Measurements from ENCODE around the gene VCAN.

VCAN gene

DNA sequence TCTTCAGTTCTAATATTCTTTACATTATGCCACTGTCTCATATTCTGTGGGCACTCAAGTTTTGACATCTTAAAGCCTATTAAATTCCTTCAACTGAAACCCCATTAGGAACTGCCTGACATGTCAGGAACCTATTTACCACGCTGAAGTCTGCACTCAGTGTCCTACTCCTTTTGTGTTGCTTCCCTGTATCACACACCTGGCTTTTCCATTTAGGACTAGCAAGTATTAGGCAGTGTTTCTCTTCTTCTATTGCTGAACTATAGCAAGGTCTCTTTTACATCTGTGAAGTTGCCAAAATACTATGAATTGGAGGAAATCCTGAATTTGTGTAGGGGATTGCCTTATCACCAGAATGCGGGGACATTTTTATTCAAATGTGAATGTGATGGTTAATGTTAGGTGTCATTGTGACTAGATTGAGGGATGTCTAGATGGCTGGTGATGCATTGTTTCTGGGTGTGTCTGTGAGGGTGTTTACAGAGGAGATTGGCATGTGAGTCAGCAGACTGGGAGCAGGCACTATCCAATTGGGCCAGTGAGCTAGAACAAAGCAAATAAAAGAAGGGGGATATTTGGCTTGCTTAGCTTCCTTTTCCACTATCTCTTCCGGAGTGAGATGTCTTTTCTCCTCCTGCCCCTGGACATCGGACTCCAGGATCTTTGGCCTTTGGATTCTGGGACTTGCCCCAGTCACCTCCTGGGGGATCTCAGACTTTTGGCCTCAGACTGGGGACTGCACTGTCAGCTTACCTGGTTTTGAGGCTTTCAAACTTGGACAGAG lies 21.2 kb upstream of the VCAN start:
- Histone ChIP-seq H3K79me2 (ENCODE audit: low read length) (no peaks in the 10 kb centered on the region), H3K4me1 (ENCODE audit: low read length) (no peaks in the 10 kb centered on the region), H3K4me3 (ENCODE audit: low read length) (no peak overlapping the region), H3K36me3 (replicated peaks; ENCODE audit: insufficient read depth, low read length) (no peaks in the 10 kb centered on the region), H4K20me1 (ENCODE audit: insufficient read depth, low read length) (no peaks in the 10 kb centered on the region), H3F3A (ENCODE audit: insufficient read depth, low read length) (no peaks in the 10 kb centered on the region), H3K9me3 (replicated peaks; ENCODE audit: insufficient read depth, low read length) (no peaks in the 10 kb centered on the region), H3K9ac (ENCODE audit: low read length) (no peak overlapping the region), H3K4me2 (ENCODE audit: low read depth, low read length) (no peak overlapping the region), H3K27me3 (replicated peaks; ENCODE audit: insufficient read depth, low read length) (no peaks in the 10 kb centered on the region), H3K27ac (ENCODE audit: low read length) (no peak overlapping the region), H3K9me2 (replicated peaks; ENCODE audit: insufficient read depth, low read length) (no peaks in the 10 kb centered on the region), H2AFZ (ENCODE audit: low read length) (no peak overlapping the region)
- TF ChIP-seq EZH2 (optimal IDR thresholded peaks at IDR 0.05; ENCODE audit: low read depth, low read length) (no peak), EZH2phosphoT487 (IDR thresholded peaks at IDR 0.05; ENCODE audit: low read length) (no peak), CTCF (IDR thresholded peaks at IDR 0.05; ENCODE audit: low read length) (no peak)
- DNase-seq, result no peak

DNA sequence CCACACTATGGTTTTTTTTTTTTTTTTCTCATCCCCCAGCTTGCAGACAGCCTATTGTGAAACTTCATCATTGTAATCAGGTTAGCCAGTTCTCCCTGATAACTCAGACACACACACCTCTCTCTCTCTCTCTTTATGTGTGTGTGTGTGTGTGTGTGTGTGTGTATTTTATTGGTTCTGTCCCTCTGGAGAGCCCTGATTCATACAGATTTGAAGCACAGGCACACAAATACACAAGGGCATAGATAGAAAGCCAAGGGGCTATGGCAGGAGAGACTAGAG lies 20.6 kb upstream of the VCAN start:
- no peaks in the 10 kb centered on the region for H4K20me1 ChIP-seq (ENCODE audit: insufficient read depth, low read length)
- DNase-seq, result no peak
- no peaks in the 10 kb centered on the region for H3F3A ChIP-seq (ENCODE audit: insufficient read depth, low read length)
- H3K27ac ChIP-seq (ENCODE audit: low read length), result no peak overlapping the region
- no peak for TF ChIP-seq EZH2 (optimal IDR thresholded peaks at IDR 0.05; ENCODE audit: low read depth, low read length)
- no peak for TF ChIP-seq CTCF (IDR thresholded peaks at IDR 0.05; ENCODE audit: low read length)
- no peak for TF ChIP-seq EZH2phosphoT487 (IDR thresholded peaks at IDR 0.05; ENCODE audit: low read length)
- H3K27me3 ChIP-seq (replicated peaks; ENCODE audit: insufficient read depth, low read length), result no peaks in the 10 kb centered on the region
- H3K9ac ChIP-seq (ENCODE audit: low read length), result no peak overlapping the region
- H3K9me2 ChIP-seq (replicated peaks; ENCODE audit: insufficient read depth, low read length), result no peaks in the 10 kb centered on the region
- H3K36me3 ChIP-seq (replicated peaks; ENCODE audit: insufficient read depth, low read length), result no peaks in the 10 kb centered on the region
- no peaks in the 10 kb centered on the region for H3K4me1 ChIP-seq (ENCODE audit: low read length)
- no peak overlapping the region for H3K4me2 ChIP-seq (ENCODE audit: low read depth, low read length)
- H3K4me3 ChIP-seq (ENCODE audit: low read length), result no peak overlapping the region
- H2AFZ ChIP-seq (ENCODE audit: low read length), result no peak overlapping the region
- H3K9me3 ChIP-seq (replicated peaks; ENCODE audit: insufficient read depth, low read length), result no peaks in the 10 kb centered on the region
- no peaks in the 10 kb centered on the region for H3K79me2 ChIP-seq (ENCODE audit: low read length)

GRCh38 chr5:83451955-83452354 lies 19.6 kb upstream of the VCAN start:
- no peaks in the 10 kb centered on the region for H3K9me2 ChIP-seq (replicated peaks; ENCODE audit: insufficient read depth, low read length)
- H3K79me2 ChIP-seq (ENCODE audit: low read length), result no peaks in the 10 kb centered on the region
- no peak overlapping the region for H3K4me3 ChIP-seq (ENCODE audit: low read length)
- TF ChIP-seq EZH2phosphoT487 (IDR thresholded peaks at IDR 0.05; ENCODE audit: low read length) (no peak), CTCF (IDR thresholded peaks at IDR 0.05; ENCODE audit: low read length) (no peak), EZH2 (optimal IDR thresholded peaks at IDR 0.05; ENCODE audit: low read depth, low read length) (no peak)
- no peak overlapping the region for H3K9ac ChIP-seq (ENCODE audit: low read length)
- H3K27ac ChIP-seq (ENCODE audit: low read length), result no peak overlapping the region
- no peaks in the 10 kb centered on the region for H3K27me3 ChIP-seq (replicated peaks; ENCODE audit: insufficient read depth, low read length)
- no peak overlapping the region for H2AFZ ChIP-seq (ENCODE audit: low read length)
- no peaks in the 10 kb centered on the region for H3K4me1 ChIP-seq (ENCODE audit: low read length)
- no peaks in the 10 kb centered on the region for H3K9me3 ChIP-seq (replicated peaks; ENCODE audit: insufficient read depth, low read length)
- no peaks in the 10 kb centered on the region for H3F3A ChIP-seq (ENCODE audit: insufficient read depth, low read length)
- DNase-seq, result no peak
- H3K36me3 ChIP-seq (replicated peaks; ENCODE audit: insufficient read depth, low read length), result no peaks in the 10 kb centered on the region
- no peaks in the 10 kb centered on the region for H4K20me1 ChIP-seq (ENCODE audit: insufficient read depth, low read length)
- no peak overlapping the region for H3K4me2 ChIP-seq (ENCODE audit: low read depth, low read length)

All from MM.1S (cell line).